NCI-H2227 treated with DMSO at 0.1 percent for 48 hours (cell line): ENCODE data around the gene CDC23.

Source experiments
- DNase-seq: peaks from one replicate; lab custom pipeline; 2025; lab: John Stamatoyannopoulos, UW

The CDC23 gene, protein sequence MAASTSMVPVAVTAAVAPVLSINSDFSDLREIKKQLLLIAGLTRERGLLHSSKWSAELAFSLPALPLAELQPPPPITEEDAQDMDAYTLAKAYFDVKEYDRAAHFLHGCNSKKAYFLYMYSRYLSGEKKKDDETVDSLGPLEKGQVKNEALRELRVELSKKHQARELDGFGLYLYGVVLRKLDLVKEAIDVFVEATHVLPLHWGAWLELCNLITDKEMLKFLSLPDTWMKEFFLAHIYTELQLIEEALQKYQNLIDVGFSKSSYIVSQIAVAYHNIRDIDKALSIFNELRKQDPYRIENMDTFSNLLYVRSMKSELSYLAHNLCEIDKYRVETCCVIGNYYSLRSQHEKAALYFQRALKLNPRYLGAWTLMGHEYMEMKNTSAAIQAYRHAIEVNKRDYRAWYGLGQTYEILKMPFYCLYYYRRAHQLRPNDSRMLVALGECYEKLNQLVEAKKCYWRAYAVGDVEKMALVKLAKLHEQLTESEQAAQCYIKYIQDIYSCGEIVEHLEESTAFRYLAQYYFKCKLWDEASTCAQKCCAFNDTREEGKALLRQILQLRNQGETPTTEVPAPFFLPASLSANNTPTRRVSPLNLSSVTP

GRCh38 chr5:138213161-138214029 lies at the start of gene CDC23:
TSS of gene CDC23 (minus strand) at chr5:138213323. CDS start at chr5:138213312, 11 bp downstream.
- peak; percentile 95 for DNase-seq

GRCh38 chr5:138258704-138259292 lies 45.7 kb upstream of the CDC23 start:
- no peak for DNase-seq

DNA sequence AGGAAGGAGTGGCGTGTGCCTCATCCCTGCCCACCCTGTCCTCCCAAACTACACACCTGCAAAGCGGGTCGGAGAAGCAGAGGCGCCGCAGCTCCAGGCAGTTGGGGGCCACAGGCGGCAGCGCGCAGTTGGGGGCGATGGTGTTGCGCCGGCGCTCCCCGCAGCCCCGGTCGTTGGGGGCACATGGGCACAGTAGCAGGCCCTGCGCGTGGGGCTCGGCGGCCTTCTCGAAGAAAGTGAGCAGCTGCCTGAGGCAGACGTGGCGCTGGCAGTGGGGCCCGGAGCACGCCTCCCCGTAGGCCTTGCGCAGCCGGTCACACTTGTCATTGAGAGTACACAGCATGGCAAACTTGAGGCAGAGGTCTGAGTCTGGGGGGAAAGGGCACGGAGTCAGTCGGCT lies 44.5 kb upstream of the CDC23 start:
- DNase-seq: no peak

DNA sequence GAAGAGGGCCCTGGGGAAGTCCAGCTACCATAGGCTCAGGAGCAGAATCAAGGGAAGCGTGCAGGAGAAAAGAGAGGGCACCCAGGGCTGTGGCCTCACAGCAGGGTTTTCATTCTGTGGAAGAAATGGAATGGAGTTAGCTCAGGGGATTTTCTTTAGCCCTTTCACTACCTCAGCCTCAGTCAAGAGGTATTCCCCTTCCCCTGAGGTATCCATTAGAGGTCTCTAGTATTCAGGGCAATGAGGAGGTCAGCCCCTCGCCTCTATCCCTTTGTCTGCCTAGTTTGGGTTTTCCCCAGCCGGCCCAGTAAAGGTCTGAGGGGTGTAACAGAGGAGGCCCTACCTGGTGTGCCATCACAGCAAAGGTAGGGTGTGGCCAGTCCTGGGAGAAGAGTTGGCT lies 39.8 kb upstream of the CDC23 start:
- no peak for DNase-seq

DNA sequence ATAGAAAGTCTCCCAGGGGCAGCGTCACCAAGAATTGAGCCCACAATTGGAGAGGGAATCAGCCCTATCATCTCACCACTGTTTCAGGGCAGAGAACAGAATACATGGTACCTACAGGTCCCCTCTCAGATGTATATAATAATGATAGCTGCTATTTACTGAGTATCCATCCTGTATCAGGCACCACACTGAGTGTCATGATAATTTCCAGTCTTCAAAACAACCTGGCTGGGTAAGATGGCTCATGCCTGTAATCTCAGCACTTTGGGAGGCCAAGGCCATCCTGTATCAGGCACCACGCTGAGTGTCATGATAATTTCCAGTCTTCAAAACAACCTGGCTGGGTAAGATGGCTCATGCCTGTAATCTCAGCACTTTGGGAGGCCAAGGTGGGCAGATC lies 34.7 kb upstream of the CDC23 start:
- DNase-seq: peak; percentile 11

GRCh38 chr5:138246822-138247221 lies 33.7 kb upstream of the CDC23 start:
- DNase-seq: no peak

DNA sequence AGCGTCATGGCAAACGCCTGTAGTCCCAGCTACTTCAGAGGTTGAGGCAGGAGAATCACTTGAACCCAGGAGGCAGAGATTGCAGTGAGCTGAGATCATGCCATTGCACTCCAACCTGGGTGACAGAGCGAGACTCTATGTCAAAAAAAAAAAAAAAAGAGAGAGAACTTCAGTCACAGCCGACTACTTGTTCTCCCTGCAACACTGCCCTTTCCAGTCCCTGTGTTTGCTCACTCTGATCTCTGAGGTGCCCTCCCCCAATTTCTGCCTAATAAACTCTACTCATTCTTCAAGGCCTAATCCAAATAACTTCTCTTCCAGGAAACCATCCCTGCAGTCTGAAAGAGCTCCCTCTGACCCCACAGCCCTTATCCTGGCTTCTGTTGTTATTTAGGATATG lies 33.2 kb upstream of the CDC23 start:
- no peak for DNase-seq

- DNase-seq: no peak
These were observed 32.6 kb upstream of the CDC23 start for GRCh38 chr5:138245717-138246116.

DNA sequence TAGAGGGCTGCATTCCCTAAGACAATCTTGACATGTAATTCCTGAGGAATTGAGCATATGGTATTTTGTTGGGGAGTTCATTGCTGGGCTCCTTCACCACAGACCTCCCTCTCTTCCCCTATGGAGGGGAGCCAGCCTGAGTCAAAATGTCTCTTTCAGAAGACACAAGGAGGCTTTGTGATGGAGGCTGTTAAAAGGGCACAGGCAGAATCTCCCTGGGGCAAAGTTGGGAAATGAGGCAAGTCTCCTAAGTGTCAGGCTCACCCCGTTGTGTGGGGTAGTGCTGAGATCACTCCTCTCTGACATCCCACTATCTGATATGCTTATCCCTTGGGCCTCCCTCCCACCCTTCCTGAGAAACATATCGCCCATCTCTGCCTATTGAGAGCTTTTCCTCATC lies 30.7 kb upstream of the CDC23 start:
- DNase-seq: no peak

DNA sequence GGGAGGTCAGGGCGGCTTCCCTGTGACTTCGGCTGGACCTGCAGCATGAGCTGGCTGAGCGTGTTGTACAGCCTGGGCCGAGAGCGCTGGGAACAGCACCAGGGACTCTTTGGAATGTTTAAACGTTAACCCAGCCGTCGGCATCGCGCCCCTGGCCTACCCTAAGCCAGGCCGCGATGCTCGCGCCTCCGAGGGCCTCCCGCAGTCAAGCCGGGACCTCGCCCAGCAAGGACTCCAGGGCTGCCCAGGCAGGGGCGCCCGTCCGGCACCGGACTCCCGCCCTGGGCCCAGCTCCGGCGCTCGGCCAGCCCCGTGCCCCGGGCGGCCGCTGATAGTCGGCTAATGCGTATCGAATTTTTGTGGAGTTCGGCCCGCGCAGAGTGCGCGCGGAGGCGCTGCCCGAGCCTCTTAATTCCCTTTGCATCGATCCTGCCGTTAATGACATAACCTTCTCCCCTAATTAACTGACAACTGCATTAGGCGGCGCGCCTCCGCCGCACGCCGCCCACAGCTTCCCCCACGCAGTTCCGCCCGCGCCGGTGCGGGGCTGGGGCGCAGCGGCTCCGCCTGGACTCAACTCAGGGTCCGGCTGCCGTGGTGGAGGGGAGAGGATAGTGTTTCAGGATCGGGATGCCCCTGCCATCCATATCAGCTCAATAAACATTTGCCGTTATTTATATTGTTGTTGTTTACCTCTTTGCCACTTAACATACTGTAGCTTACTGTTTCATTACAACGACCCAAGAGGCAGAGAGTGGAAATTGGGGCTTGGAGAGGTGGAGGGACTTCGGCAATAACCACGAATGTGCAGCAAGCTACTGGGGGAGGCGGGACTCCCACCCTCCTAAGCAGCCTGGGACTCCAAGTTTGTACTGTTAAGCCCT lies 28.8 kb upstream of the CDC23 start:
- DNase-seq: no peak

GRCh38 chr5:138240650-138241385 lies 27.7 kb upstream of the CDC23 start:
- no peak for DNase-seq

DNA sequence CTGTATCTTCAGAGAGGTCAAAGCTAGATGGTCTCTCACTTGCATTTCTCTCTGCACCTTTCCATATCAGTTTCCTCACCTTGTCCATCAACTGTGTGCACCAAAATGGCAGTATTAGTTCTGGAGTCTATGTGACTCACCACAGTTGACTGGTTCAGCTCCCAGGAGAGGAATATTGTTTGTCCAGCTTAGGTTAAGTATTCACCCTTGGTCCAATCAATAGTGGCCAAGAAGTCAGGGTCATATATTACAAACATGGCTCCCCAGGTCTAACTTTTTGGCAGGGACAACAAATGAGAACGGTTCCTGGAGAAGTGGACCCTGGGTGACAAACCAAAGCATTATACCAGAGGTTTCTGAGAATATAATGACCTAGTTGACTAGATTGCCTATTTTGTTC lies 24.9 kb upstream of the CDC23 start:
- DNase-seq: no peak

- no peak for DNase-seq
These were observed 21.5 kb upstream of the CDC23 start for GRCh38 chr5:138234651-138235050.

- no peak for DNase-seq
These were observed 20.2 kb upstream of the CDC23 start for GRCh38 chr5:138233280-138233679.

DNA sequence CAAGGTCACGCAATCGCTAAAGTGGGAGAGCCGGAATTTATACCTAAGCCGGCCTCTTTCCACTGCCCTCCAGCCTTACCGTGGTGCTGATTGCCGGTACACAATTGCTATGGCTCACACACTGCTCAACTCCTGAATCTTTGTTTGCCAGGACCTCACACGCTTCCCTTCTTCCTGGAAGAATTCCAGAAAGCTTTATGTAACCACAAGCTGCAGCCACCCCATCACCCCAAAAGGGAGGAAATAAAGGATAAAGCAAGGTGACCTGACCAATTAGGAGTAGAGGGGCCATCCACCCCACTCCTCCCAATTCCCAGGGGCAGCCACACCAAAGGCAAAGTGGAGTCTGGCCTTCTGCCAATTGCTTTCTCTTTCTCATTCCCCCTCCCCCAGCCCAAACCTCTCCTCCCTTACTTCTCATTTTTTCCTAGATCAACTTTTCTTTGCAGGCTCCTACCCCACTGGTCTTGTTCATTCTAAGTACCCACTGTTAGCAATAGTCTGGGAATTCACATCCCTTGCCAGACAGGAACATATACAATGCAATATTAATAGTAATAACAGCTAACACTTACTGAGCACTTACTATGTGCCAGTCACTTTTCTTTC lies 18.0 kb upstream of the CDC23 start:
- peak; percentile 65 for DNase-seq

DNA sequence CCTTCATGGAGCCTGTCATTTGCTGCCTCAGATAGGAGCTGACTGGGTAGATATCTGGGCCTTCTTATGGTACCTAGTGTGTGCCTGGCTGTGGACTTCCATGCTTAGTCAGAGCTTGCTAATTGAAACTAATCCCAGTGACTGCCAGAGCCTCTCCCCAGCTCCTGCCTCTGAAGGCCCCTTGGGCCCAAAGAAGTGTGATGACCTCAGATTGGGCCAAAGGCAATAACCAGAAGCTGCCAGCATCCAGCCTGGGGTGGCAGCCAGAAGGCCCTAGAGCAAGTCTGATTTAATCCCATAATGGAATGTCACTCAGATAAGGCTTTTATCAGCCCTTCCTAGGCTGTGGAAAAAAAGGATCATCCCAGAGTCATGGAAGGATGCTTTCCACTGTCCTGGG lies 17.1 kb upstream of the CDC23 start:
- no peak for DNase-seq

- no peak for DNase-seq
These were observed 16.3 kb upstream of the CDC23 start for GRCh38 chr5:138229387-138229786.

GRCh38 chr5:138226910-138227309 lies 13.8 kb upstream of the CDC23 start:
- DNase-seq: no peak

GRCh38 chr5:138224712-138225111 lies 11.6 kb upstream of the CDC23 start:
- no peak for DNase-seq

DNA sequence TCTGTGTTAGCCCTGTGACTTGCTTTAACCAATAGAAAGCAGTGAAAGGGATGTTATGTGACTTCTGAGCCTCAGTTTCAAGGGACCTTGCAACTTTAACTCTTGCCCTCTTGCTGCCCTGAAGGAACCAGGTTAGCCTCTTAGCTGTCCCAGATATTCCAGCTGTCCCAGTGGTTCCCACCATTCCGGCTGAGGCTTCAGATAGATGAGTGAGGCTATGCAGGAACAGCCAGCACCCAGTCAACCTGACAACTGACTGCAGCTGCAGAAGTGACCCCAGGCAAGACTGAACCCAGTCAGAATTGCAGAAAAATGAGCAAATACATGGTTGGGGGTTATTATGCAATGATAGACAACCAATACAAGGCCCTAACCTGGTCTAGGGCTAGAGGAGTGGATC lies 10.4 kb upstream of the CDC23 start:
- no peak for DNase-seq
